ENCODE measurements around the gene TVP23B.
"Not testable (repeated sequence)": the region's sequence is repeated elsewhere in the genome, so short reads cannot be mapped to it uniquely, and the experiment has no call there.

DNA sequence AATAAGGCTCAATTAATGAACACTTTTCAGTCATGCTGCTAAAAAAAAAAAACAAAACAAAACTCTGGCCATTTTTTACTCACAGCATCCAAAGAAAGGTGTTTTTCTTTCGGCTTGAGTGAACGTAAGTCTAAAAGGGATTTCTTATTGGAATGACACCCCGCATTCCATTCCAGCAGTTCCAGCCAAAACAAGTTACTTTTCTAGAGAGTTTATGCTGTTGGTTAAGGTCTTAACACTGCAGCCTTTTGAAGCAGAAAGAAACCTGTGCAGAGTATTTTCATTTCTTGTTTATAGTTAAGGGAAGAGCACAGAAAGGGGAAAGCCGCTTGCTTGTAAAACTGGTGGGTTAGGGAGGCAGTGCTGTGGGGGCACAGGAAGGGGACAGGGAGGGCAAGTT is 9.9 kb upstream of the TVP23B start:
- TF ChIP-seq, protein P1, sequence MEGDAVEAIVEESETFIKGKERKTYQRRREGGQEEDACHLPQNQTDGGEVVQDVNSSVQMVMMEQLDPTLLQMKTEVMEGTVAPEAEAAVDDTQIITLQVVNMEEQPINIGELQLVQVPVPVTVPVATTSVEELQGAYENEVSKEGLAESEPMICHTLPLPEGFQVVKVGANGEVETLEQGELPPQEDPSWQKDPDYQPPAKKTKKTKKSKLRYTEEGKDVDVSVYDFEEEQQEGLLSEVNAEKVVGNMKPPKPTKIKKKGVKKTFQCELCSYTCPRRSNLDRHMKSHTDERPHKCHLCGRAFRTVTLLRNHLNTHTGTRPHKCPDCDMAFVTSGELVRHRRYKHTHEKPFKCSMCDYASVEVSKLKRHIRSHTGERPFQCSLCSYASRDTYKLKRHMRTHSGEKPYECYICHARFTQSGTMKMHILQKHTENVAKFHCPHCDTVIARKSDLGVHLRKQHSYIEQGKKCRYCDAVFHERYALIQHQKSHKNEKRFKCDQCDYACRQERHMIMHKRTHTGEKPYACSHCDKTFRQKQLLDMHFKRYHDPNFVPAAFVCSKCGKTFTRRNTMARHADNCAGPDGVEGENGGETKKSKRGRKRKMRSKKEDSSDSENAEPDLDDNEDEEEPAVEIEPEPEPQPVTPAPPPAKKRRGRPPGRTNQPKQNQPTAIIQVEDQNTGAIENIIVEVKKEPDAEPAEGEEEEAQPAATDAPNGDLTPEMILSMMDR (IDR thresholded peaks at IDR 0.05; ENCODE audit: insufficient read depth, low read depth, low read length), result not testable (repeated sequence)
- not testable (repeated sequence) for TF ChIP-seq EZH2 (IDR thresholded peaks at IDR 0.05; ENCODE audit: insufficient read depth, low read length)

All from astrocyte (in vitro differentiated cells and primary cell).